ENCODE data around the gene SH2D3C.

DNA sequence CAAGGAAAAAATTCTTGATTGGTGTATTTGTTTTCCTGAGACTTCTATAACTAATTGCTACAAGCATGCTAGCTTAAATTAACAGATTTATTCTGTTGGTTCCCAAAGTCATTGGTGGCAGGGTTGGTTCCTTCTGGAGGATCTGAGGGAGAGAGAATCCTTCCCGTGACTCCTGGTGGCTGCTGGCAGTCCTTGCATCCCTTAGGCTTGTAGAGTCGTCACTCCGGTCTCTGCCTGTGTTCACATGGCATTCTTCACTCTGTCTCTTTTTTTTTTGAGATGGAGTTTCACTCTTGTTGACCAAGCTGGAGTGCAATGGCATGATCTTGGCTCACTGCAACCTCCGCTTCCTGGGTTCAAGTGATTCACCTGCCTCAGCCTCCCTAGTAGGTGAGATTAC is 12.6 kb upstream of the SH2D3C start:
- TF ChIP-seq, protein P1, sequence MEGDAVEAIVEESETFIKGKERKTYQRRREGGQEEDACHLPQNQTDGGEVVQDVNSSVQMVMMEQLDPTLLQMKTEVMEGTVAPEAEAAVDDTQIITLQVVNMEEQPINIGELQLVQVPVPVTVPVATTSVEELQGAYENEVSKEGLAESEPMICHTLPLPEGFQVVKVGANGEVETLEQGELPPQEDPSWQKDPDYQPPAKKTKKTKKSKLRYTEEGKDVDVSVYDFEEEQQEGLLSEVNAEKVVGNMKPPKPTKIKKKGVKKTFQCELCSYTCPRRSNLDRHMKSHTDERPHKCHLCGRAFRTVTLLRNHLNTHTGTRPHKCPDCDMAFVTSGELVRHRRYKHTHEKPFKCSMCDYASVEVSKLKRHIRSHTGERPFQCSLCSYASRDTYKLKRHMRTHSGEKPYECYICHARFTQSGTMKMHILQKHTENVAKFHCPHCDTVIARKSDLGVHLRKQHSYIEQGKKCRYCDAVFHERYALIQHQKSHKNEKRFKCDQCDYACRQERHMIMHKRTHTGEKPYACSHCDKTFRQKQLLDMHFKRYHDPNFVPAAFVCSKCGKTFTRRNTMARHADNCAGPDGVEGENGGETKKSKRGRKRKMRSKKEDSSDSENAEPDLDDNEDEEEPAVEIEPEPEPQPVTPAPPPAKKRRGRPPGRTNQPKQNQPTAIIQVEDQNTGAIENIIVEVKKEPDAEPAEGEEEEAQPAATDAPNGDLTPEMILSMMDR (tag by site-specific recombination; IDR thresholded peaks at IDR 0.05) = no peak
- TF ChIP-seq REPIN1 (tag by site-specific recombination; IDR thresholded peaks at IDR 0.05; ENCODE audit: low read depth) = no peak

All from HEK293 (cell line).